Measurements from ENCODE around the gene MARCHF5. TPM values are rescaled to one million over a fixed set of nuclear protein-coding genes. Genes with fewer than 3 reads are reported as not detected.

Gene MARCHF5
- total and polyA plus RNA-seq, 10 of the 15 experiments (the other 5 are each of a cell fraction or from before 2014, with no cell fraction given) = 4.8 to 46.8 (median 19.0) TPM

DNA sequence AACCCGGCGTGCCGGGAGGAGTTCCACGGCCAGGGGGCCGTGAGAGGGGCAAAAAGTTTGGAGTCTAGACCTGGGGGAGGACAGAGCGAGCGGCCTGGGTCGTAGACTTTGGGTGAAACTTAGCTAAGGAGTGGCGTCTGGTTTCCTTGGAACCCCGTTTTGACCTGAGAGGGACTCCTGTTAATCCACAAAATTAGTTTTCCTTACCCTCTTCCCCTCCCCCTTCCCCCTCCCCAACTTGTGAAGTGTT, 574 bp downstream of the MARCHF5 start:
- ChIA-PET RAD21 (ENCODE audit: unreplicated experiment) (interaction anchor here (0.7 to 6.2 kb wide), 16 partner anchors 13 to 205 kb away, joined by 3 to 60 read pairs (median 7); no protein-coding TSS in a partner anchor), POLR2A (interaction anchor here (0.5 to 1.7 kb wide), 10 partner anchors 14 to 318 kb away, joined by 3 to 7 read pairs (median 4); no protein-coding TSS in a partner anchor), SMC1A (ENCODE audit: uncharacterized antibody, unreplicated experiment) (interaction anchor here (0.8 to 6.4 kb wide), 20 partner anchors 9 to 204 kb away, joined by 3 to 80 read pairs (median 5); no protein-coding TSS in a partner anchor), CTCF (interaction anchor here (0.6 to 7.6 kb wide), 17 partner anchors 9 to 1756 kb away, joined by 3 to 117 read pairs (median 6); no protein-coding TSS in a partner anchor)
- Histone ChIP-seq H2AFZ (ENCODE audit: control insufficient read depth, low read depth, low read length) (peak overlapping the region; percentile 95), H3K9me3 (replicated peaks; ENCODE audit: control insufficient read depth, insufficient read depth, low read length) (no peaks in the 10 kb centered on the region), H3K4me2 (ENCODE audit: control insufficient read depth, insufficient read depth) (peak overlapping the region; percentile 40; the same call in 1 of the 2 replicates), H4K20me1 (ENCODE audit: control insufficient read depth, insufficient read depth) (no peaks in the 10 kb centered on the region), H3K36me3 (ENCODE audit: control insufficient read depth in 2 of 2, insufficient read depth in 2 of 2, low read length in 1 of 2) (no peaks in the 10 kb centered on the region; a peak in 1 of 4 replicates), H3K4me1 (ENCODE audit: control insufficient read depth, insufficient read depth, low read length) (peaks cover 8% of the 10 kb centered on the region), H3K4me3 (peak overlapping the region; percentile 96), H3K27me3 (replicated peaks in 1 of 2; ENCODE audit: control insufficient read depth in 2 of 2, insufficient read depth in 2 of 2, low read length in 1 of 2) (no peaks in the 10 kb centered on the region), H3K27ac (ENCODE audit: control insufficient read depth, insufficient read depth) (peak overlapping the region; percentile 72), H3K9ac (ENCODE audit: control insufficient read depth, insufficient read depth, low read length) (peak overlapping the region; percentile 70), H3K79me2 (ENCODE audit: control insufficient read depth, insufficient read depth, low read length) (peaks cover 44% of the 10 kb centered on the region)
- no peak for DNase-seq (ENCODE audit: low read depth, low spot score)
- no peak for TF ChIP-seq ZNF24 (IDR thresholded peaks at IDR 0.05)
- no peak for TF ChIP-seq ATF3 (IDR thresholded peaks at IDR 0.05; ENCODE audit: borderline replicate concordance, extremely low read depth, low read depth, low read length)
- TF ChIP-seq JUNB (IDR thresholded peaks at IDR 0.05) = no peak
- no peak for TF ChIP-seq BHLHE40 (IDR thresholded peaks at IDR 0.05; ENCODE audit: borderline replicate concordance in 1 of 2, low read depth in 2 of 2, low read length in 1 of 2)
- TF ChIP-seq EZH2 (IDR thresholded peaks at IDR 0.05; ENCODE audit: borderline replicate concordance, control insufficient read depth, low read depth, low read length) = no peak
- TF ChIP-seq KAT2A (conservative IDR thresholded peaks at IDR 0.05; ENCODE audit: control insufficient read depth, low read depth, low read length) = no peak
- no peak for TF ChIP-seq RFX5 (IDR thresholded peaks at IDR 0.05; ENCODE audit: low read depth, low read length)
- no peak for TF ChIP-seq ASH2L (IDR thresholded peaks at IDR 0.05; ENCODE audit: borderline replicate concordance, low read depth)
- TF ChIP-seq, protein P1, sequence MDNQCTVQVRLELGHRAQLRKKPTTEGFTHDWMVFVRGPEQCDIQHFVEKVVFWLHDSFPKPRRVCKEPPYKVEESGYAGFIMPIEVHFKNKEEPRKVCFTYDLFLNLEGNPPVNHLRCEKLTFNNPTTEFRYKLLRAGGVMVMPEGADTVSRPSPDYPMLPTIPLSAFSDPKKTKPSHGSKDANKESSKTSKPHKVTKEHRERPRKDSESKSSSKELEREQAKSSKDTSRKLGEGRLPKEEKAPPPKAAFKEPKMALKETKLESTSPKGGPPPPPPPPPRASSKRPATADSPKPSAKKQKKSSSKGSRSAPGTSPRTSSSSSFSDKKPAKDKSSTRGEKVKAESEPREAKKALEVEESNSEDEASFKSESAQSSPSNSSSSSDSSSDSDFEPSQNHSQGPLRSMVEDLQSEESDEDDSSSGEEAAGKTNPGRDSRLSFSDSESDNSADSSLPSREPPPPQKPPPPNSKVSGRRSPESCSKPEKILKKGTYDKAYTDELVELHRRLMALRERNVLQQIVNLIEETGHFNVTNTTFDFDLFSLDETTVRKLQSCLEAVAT (IDR thresholded peaks at IDR 0.05) = no peak
- no peak for TF ChIP-seq CREB1 (IDR thresholded peaks at IDR 0.05; ENCODE audit: low read depth)
- TF ChIP-seq CBFB (IDR thresholded peaks at IDR 0.05; ENCODE audit: low read depth) = no peak
- no peak; the same call in 2 of the 3 replicates for ATAC-seq
- no peak for FAIRE-seq
- WGBS (ENCODE audit: insufficient coverage, insufficient replicate concordance, low lambda C conversion rate, missing lambda C conversion rate) = 2% methylated on average over 10 of the region's 10 CpGs
- in situ Hi-C loops (cut with MboI) = loop anchor here (5.0 kb wide), 1 partner anchor 204 kb away; no protein-coding TSS in a partner anchor
- no TSS peak for BruUV-seq (replicated peaks)
- intact Hi-C loops (cut with micrococcal nuclease; ENCODE audit: unreplicated experiment) = loop anchor here (1.0 to 5.0 kb wide), 5 partner anchors 51 to 301 kb away; partner anchors contain the start of gene KIF11

Measured in GM12878 (cell line).